ENCODE measurements around the gene CDC14B.

Gene CDC14B

DNA sequence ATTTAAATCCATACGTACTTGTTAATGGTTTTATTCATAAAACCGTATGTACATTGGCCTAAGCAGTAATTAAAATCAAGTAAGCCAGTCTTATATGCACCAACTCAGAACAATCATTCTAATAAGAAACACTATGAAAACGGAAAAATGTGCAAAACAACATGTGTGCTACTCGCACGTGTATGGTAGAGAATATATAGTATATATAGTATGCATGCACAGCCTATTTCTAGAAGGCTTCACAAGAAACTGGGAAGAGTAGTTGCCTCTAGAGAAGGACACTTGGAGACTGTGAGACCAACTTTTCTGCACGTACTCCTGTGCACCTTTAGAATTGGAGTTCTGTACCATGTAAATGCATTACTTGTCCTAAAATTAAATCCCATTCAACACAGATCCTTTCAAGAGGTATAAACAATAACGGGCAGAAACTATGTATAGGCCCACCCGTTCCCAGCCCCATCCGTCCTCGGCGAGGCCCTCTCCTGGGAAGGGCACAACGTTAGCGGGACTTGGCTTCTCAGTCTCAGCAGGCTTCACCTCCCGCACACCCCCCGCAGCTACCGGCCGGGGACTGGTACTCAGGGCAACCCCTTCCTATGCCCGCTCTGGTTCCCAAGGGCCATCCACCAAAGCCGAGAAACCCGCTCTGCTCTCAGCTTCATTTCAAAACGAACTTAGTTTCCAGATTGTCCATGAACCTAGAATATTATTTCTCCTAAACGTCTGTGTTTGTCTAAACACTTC is 2.0 kb downstream of the CDC14B start:
- TF ChIP-seq SIN3A (IDR thresholded peaks at IDR 0.05; ENCODE audit: borderline replicate concordance, insufficient read depth, low read length) (no peak), TAF1 (IDR thresholded peaks at IDR 0.05; ENCODE audit: borderline replicate concordance, insufficient read depth, low read length) (no peak), POLR2AphosphoS5 (IDR thresholded peaks at IDR 0.05; ENCODE audit: low read depth, low read length) (no peak), FOXP2 (optimal IDR thresholded peaks at IDR 0.05; ENCODE audit: borderline replicate concordance, extremely low read depth, extremely low read length, insufficient read depth) (no peak)
- TF ChIP-seq, protein P1, sequence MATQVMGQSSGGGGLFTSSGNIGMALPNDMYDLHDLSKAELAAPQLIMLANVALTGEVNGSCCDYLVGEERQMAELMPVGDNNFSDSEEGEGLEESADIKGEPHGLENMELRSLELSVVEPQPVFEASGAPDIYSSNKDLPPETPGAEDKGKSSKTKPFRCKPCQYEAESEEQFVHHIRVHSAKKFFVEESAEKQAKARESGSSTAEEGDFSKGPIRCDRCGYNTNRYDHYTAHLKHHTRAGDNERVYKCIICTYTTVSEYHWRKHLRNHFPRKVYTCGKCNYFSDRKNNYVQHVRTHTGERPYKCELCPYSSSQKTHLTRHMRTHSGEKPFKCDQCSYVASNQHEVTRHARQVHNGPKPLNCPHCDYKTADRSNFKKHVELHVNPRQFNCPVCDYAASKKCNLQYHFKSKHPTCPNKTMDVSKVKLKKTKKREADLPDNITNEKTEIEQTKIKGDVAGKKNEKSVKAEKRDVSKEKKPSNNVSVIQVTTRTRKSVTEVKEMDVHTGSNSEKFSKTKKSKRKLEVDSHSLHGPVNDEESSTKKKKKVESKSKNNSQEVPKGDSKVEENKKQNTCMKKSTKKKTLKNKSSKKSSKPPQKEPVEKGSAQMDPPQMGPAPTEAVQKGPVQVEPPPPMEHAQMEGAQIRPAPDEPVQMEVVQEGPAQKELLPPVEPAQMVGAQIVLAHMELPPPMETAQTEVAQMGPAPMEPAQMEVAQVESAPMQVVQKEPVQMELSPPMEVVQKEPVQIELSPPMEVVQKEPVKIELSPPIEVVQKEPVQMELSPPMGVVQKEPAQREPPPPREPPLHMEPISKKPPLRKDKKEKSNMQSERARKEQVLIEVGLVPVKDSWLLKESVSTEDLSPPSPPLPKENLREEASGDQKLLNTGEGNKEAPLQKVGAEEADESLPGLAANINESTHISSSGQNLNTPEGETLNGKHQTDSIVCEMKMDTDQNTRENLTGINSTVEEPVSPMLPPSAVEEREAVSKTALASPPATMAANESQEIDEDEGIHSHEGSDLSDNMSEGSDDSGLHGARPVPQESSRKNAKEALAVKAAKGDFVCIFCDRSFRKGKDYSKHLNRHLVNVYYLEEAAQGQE (IDR thresholded peaks at IDR 0.05; ENCODE audit: insufficient read depth in 1 of 2, low read depth in 2 of 2, low read length in 2 of 2): no peak

DNA sequence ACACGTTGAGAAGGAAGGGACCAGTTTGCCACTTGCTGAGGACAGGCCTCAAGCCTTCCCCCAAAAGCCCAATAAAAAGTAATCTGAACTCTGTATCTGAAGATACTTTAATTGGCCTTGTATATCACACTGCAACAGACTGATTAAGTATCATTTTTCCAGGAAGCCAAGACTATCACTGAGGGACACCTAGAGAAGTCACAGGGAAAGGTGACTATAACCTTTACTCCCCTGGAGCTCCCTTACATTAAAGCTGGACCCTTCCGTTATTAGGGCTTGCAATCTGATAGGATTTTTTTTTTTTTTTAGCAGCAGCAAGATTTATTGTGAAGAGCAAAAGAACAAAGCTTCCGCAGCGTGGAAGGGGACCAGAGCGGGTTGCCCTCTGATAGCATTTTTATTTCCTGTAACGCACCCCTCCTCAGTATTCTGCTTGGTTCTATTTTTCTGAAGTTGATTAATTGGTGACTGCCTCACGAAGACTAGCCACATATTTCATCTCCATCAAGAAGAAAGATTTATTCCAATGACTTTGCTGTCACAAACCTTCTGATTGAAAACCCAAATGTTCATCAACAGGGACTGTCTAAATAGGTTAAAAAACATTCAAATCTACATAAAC is 2.7 kb downstream of the CDC14B start:
- no peak for TF ChIP-seq SIN3A (IDR thresholded peaks at IDR 0.05; ENCODE audit: borderline replicate concordance, insufficient read depth, low read length)
- TF ChIP-seq, protein P1 (IDR thresholded peaks at IDR 0.05; ENCODE audit: insufficient read depth in 1 of 2, low read depth in 2 of 2, low read length in 2 of 2): no peak
- no peak for TF ChIP-seq TAF1 (IDR thresholded peaks at IDR 0.05; ENCODE audit: borderline replicate concordance, insufficient read depth, low read length)
- no peak for TF ChIP-seq POLR2AphosphoS5 (IDR thresholded peaks at IDR 0.05; ENCODE audit: low read depth, low read length)
- no peak for TF ChIP-seq FOXP2 (optimal IDR thresholded peaks at IDR 0.05; ENCODE audit: borderline replicate concordance, extremely low read depth, extremely low read length, insufficient read depth)

DNA sequence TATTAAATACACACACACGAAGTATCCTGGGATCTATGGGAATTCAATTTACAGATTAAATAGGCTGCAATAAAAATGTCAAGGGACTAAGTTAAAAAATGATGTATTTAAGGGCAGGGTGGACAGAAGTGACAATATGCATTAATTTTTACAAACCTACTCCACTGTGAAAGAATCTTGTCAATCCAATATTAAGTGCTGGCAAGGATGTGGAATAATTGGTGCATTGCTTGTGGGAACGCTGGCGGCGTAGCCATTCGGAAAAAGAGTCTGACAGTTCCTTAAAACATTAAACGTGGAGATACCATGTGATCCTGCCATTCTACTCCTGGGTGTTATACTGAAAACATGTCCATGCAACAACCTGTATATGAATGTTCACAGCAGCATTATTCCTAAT is 4.2 kb downstream of the CDC14B start:
- TF ChIP-seq TAF1 (IDR thresholded peaks at IDR 0.05; ENCODE audit: borderline replicate concordance, insufficient read depth, low read length) (no peak), POLR2AphosphoS5 (IDR thresholded peaks at IDR 0.05; ENCODE audit: low read depth, low read length) (no peak), FOXP2 (optimal IDR thresholded peaks at IDR 0.05; ENCODE audit: borderline replicate concordance, extremely low read depth, extremely low read length, insufficient read depth) (no peak), SIN3A (IDR thresholded peaks at IDR 0.05; ENCODE audit: borderline replicate concordance, insufficient read depth, low read length) (no peak)
- TF ChIP-seq, protein P1 (IDR thresholded peaks at IDR 0.05; ENCODE audit: insufficient read depth in 1 of 2, low read depth in 2 of 2, low read length in 2 of 2): no peak

DNA sequence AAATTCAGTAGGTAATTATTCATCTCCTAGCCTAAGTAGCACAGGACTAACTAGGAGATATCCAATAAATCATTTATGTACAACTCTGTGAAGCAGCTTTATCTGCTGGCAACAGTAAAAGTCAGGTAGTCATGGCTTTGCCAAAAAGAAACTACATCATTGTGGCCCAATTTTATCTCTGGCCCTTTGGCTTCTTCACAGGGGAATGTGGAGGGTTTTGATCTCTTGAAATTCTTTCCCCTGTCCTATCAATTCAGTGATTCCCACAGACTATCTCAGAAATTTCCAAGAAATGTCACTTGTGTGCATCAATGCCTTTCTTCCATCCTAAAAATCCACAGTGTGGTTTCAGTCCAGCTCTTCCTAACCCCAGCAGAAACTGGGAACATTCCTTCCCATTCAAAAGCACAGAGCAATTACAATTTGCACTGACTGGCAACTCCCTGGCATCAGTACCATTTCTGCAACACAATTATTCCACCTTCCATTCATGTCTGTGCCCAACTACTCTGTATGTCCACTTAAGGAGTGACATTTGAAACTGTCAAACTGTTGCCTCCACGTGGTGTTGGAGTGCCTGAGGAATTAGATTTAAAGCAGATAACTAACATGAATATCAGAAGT is 6.6 kb downstream of the CDC14B start:
- TF ChIP-seq POLR2AphosphoS5 (IDR thresholded peaks at IDR 0.05; ENCODE audit: low read depth, low read length) (no peak), SIN3A (IDR thresholded peaks at IDR 0.05; ENCODE audit: borderline replicate concordance, insufficient read depth, low read length) (no peak), FOXP2 (optimal IDR thresholded peaks at IDR 0.05; ENCODE audit: borderline replicate concordance, extremely low read depth, extremely low read length, insufficient read depth) (no peak), TAF1 (IDR thresholded peaks at IDR 0.05; ENCODE audit: borderline replicate concordance, insufficient read depth, low read length) (no peak)
- TF ChIP-seq, protein P1 (IDR thresholded peaks at IDR 0.05; ENCODE audit: insufficient read depth in 1 of 2, low read depth in 2 of 2, low read length in 2 of 2): no peak
